Keratinocyte (primary cell): ENCODE data around the gene ATP8A1. TPM values are rescaled to one million over a fixed set of nuclear protein-coding genes. Genes with fewer than 3 reads are reported as not detected.

Experiments
- DNase-seq: peaks from one replicate; pipeline ENCODE4 v3.0.0-alpha.2; 2011; ENCODE audit warnings: low read depth, missing footprints, low spot score
- FAIRE-seq: peaks from 2 replicates; lab custom pipeline; 2011; peaks lifted over from hg19 to GRCh38; lab: Jason Lieb, UNC
- H2AFZ ChIP-seq: 2 replicates; pipeline ENCODE4 v1.6.0; 2012; ENCODE audit warnings: low read length, control low read depth, inconsistent platforms; ENCODE audit not compliant: control insufficient read depth
- H3K27ac ChIP-seq: 2 replicates; pipeline ENCODE4 v1.5.1; 2011; ENCODE audit warnings: low read length; ENCODE audit not compliant: control insufficient read depth, insufficient read depth
- H3K27me3 ChIP-seq: 3 replicates; pipeline ENCODE4 v1.6.0; 2011; ENCODE audit warnings: low read length; ENCODE audit not compliant: control insufficient read depth, insufficient read depth; ENCODE audit errors: extremely low read depth
- H3K36me3 ChIP-seq, 2 experiments: 2 replicates in 1 of 2; 3 replicates in 1 of 2; pipeline ENCODE4 v1.5.1; 2011; ENCODE audit warnings: low read length in 2 of 2, mild to moderate bottlenecking in 1 of 2; ENCODE audit not compliant: control insufficient read depth in 2 of 2, insufficient read depth in 2 of 2; ENCODE audit errors: extremely low read depth in 1 of 2
- H3K4me1 ChIP-seq: 3 replicates; pipeline ENCODE4 v1.5.1; 2011; ENCODE audit warnings: low read length; ENCODE audit not compliant: control insufficient read depth, insufficient read depth; ENCODE audit errors: extremely low read depth
- H3K4me2 ChIP-seq: 3 replicates; pipeline ENCODE4 v1.6.0; 2011; ENCODE audit warnings: low read depth, low read length; ENCODE audit not compliant: control insufficient read depth, insufficient read depth; ENCODE audit errors: extremely low read depth
- H3K4me3 ChIP-seq, 3 experiments: fragments of 200-600 bp in 1 of 3; sonication (generic) in 1 of 3; 2 replicates in 2 of 3; 3 replicates in 1 of 3; pipeline ENCODE4 v1.5.1; 2011 to 2016; ENCODE audit warnings: low read length in 3 of 3, mild to moderate bottlenecking in 3 of 3, control low read depth in 2 of 3, inconsistent platforms in 1 of 3, low read depth in 1 of 3, mixed read lengths in 1 of 3, mixed run types in 1 of 3, moderate library complexity in 1 of 3; ENCODE audit not compliant: control insufficient read depth in 2 of 3, insufficient read depth in 2 of 3; ENCODE audit errors: extremely low read depth in 1 of 3
- H3K79me2 ChIP-seq: 2 replicates; pipeline ENCODE4 v1.6.0; 2012; ENCODE audit warnings: low read length; ENCODE audit not compliant: control insufficient read depth, insufficient read depth
- H3K9ac ChIP-seq: 3 replicates; pipeline ENCODE4 v1.6.0; 2011; ENCODE audit warnings: low read length; ENCODE audit not compliant: control insufficient read depth, insufficient read depth; ENCODE audit errors: extremely low read depth
- H3K9me1 ChIP-seq: 3 replicates; pipeline ENCODE4 v1.6.0; 2011; ENCODE audit warnings: low read length; ENCODE audit not compliant: control insufficient read depth, insufficient read depth; ENCODE audit errors: extremely low read depth
- H3K9me3 ChIP-seq: 2 replicates; pipeline ENCODE4 v1.5.1; 2012; ENCODE audit warnings: low read depth, low read length; ENCODE audit not compliant: control insufficient read depth
- H4K20me1 ChIP-seq: 3 replicates; pipeline ENCODE4 v1.6.0; 2011; ENCODE audit warnings: low read length; ENCODE audit not compliant: control insufficient read depth, insufficient read depth; ENCODE audit errors: extremely low read depth
- EZH2 ChIP-seq: IDR thresholded peaks from one replicate; pipeline ENCODE4 v1.6.1; 2012; ENCODE audit warnings: inconsistent platforms, mild to moderate bottlenecking, low read length, moderate library complexity
- dilution Hi-C: fragments of 300-500 bp; cut with MboI; formaldehyde crosslinking; loops from one replicate; pipeline ENCODE4 v1.7.0; 2020; ENCODE audit warnings: low sequenced_read_pairs; ENCODE audit not compliant: extremely low pct_ligation_motif_present
- polyA plus RNA-seq, 5 experiments: library from polyadenylated mRNA; depleted of rRNA in 3 of 5; stranded (reverse) in 3 of 5; stranded (forward) in 1 of 5; unstranded in 1 of 5; fragments of >200 nt; gene quantifications; 1 replicate in 1 of 5; 2 replicates in 3 of 5; 3 replicates in 1 of 5; pipeline versions ENCODE4 v1.2.1 to v1.2.3, GENCODE V29; 2011 to 2012; ENCODE audit warnings: missing spikeins in 2 of 5, low read depth in 1 of 5, low replicate concordance in 1 of 5
- TF ChIP-seq, protein P1 (sequence below), 3 experiments: IDR thresholded peaks in 1 of 3; conservative IDR thresholded peaks in 1 of 3; optimal IDR thresholded peaks in 1 of 3; 2 replicates in 2 of 3; 3 replicates in 1 of 3; pipeline versions ENCODE3 to v1.5.1; 2011; ENCODE audit warnings: low read length in 3 of 3, mild to moderate bottlenecking in 3 of 3, moderate library complexity in 2 of 3, control low read depth in 1 of 3, inconsistent platforms in 1 of 3; ENCODE audit not compliant: insufficient read depth in 2 of 3; ENCODE audit errors: extremely low read depth in 1 of 3

ATP8A1 gene
- polyA plus RNA-seq, 1 donor (not counting 4 experiments of a cell fraction or from before 2014, with no cell fraction given) = 0.20 TPM

GRCh38 chr4:42501624-42502401 lies 155.1 kb downstream of the ATP8A1 start:
- dilution Hi-C loops = no loop called here
- Histone ChIP-seq H3K27ac (no peak overlapping the region), H3K4me1 (no peaks in the 10 kb centered on the region), H3K9me1 (no peaks in the 10 kb centered on the region), H3K4me3 (no peak overlapping the region), H3K79me2 (no peaks in the 10 kb centered on the region), H4K20me1 (no peaks in the 10 kb centered on the region), H3K27me3 (no peaks in the 10 kb centered on the region), H3K4me2 (no peak overlapping the region), H3K9me3 (no peaks in the 10 kb centered on the region), H3K36me3 (no peaks in the 10 kb centered on the region), H2AFZ (no peak overlapping the region), H3K9ac (no peak overlapping the region)
- DNase-seq = no peak
- no peak for FAIRE-seq
- no peak for TF ChIP-seq EZH2
- TF ChIP-seq, protein P1, sequence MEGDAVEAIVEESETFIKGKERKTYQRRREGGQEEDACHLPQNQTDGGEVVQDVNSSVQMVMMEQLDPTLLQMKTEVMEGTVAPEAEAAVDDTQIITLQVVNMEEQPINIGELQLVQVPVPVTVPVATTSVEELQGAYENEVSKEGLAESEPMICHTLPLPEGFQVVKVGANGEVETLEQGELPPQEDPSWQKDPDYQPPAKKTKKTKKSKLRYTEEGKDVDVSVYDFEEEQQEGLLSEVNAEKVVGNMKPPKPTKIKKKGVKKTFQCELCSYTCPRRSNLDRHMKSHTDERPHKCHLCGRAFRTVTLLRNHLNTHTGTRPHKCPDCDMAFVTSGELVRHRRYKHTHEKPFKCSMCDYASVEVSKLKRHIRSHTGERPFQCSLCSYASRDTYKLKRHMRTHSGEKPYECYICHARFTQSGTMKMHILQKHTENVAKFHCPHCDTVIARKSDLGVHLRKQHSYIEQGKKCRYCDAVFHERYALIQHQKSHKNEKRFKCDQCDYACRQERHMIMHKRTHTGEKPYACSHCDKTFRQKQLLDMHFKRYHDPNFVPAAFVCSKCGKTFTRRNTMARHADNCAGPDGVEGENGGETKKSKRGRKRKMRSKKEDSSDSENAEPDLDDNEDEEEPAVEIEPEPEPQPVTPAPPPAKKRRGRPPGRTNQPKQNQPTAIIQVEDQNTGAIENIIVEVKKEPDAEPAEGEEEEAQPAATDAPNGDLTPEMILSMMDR (optimal IDR thresholded peaks at IDR 0.05 in 1 of 3, IDR thresholded peaks at IDR 0.05 in 1 of 3, conservative IDR thresholded peaks at IDR 0.05 in 1 of 3; ENCODE audit: extremely low read depth in 1 of 3, insufficient read depth in 2 of 3, low read length in 3 of 3) = no peak

- no peak for TF ChIP-seq EZH2
- TF ChIP-seq, protein P1 (optimal IDR thresholded peaks at IDR 0.05 in 1 of 3, IDR thresholded peaks at IDR 0.05 in 1 of 3, conservative IDR thresholded peaks at IDR 0.05 in 1 of 3; ENCODE audit: extremely low read depth in 1 of 3, insufficient read depth in 2 of 3, low read length in 3 of 3) = no peak
- Histone ChIP-seq H4K20me1 (no peaks in the 10 kb centered on the region), H3K9me3 (no peaks in the 10 kb centered on the region), H3K36me3 (no peaks in the 10 kb centered on the region), H2AFZ (no peak overlapping the region), H3K27ac (no peak overlapping the region), H3K4me2 (no peak overlapping the region), H3K79me2 (no peaks in the 10 kb centered on the region), H3K27me3 (no peaks in the 10 kb centered on the region), H3K9ac (no peak overlapping the region), H3K4me3 (no peak overlapping the region), H3K9me1 (no peaks in the 10 kb centered on the region), H3K4me1 (no peaks in the 10 kb centered on the region)
- DNase-seq = no peak
- no peak for FAIRE-seq
- dilution Hi-C loops = no loop called here
Measured at GRCh38 chr4:42498040-42498439, 158.9 kb downstream of the ATP8A1 start.
